GM12892 (cell line): ENCODE results near the gene FLOT2.
"Not testable (repeated sequence)": the region's sequence is repeated elsewhere in the genome, so short reads cannot be mapped to it uniquely, and the experiment has no call there.

Experiments
- DNase-seq: peaks from one replicate; pipeline ENCODE4 v3.0.0; 2011; ENCODE audit not compliant: insufficient read length
- FAIRE-seq: peaks from 2 replicates; lab custom pipeline; 2011; peaks lifted over from hg19 to GRCh38; lab: Jason Lieb, UNC
- POLR2A ChIP-seq: IDR thresholded peaks from 2 replicates; pipeline ENCODE4 v1.6.1; 2011; ENCODE audit warnings: low read depth, low read length, control low read depth
- POLR2AphosphoS5 ChIP-seq: IDR thresholded peaks from 2 replicates; pipeline ENCODE4 v1.6.1; 2011; ENCODE audit warnings: low read depth, low read length, control low read depth
- TAF1 ChIP-seq: IDR thresholded peaks from 2 replicates; pipeline ENCODE4 v1.6.1; 2011; ENCODE audit warnings: low read depth, mild to moderate bottlenecking, control low read depth, low read length, borderline replicate concordance

Gene FLOT2

GRCh38 chr17:28901866-28902818, 4.6 kb upstream of the FLOT2 start:
- no peak for FAIRE-seq

GRCh38 chr17:28900986-28901726, 3.6 kb upstream of the FLOT2 start:
- TF ChIP-seq TAF1 (no peak), POLR2AphosphoS5 (no peak), POLR2A (no peak)
- DNase-seq: no peak
- no peak for FAIRE-seq

More at GRCh38 chr17:28901866-28902818, 4.6 kb upstream of the FLOT2 start:
- DNase-seq: no peak
- TF ChIP-seq POLR2A (no peak), TAF1 (0 out of 2 replicates have a peak, but pooled peaks have one; percentile 7)

GRCh38 chr17:28899212-28899815, 1.8 kb upstream of the FLOT2 start:
- DNase-seq: no peak
- no peak for TF ChIP-seq POLR2AphosphoS5
- no peak for TF ChIP-seq TAF1
- TF ChIP-seq POLR2A: no peak
- no peak for FAIRE-seq

- DNase-seq: no peak
- FAIRE-seq: no peak
- TF ChIP-seq POLR2A: no peak
- TF ChIP-seq POLR2AphosphoS5: no peak
- TF ChIP-seq TAF1: no peak
These were observed 1.0 kb upstream of the FLOT2 start for GRCh38 chr17:28898527-28898955.

GRCh38 chr17:28897769-28898526, 415 bp upstream of the FLOT2 start:
- TF ChIP-seq POLR2A (no peak), POLR2AphosphoS5 (no peak), TAF1 (no peak)
- DNase-seq: no peak
- FAIRE-seq: no peak

- no peak for TF ChIP-seq POLR2AphosphoS5
- no peak for TF ChIP-seq TAF1
- no peak for TF ChIP-seq POLR2A
- FAIRE-seq (no peak), DNase-seq (no peak)
These were observed 1.0 kb downstream of the FLOT2 start for GRCh38 chr17:28896491-28896883.

- FAIRE-seq (no peak), DNase-seq (no peak)
- no peak; the same call in 1 of the 2 replicates for TF ChIP-seq POLR2AphosphoS5
- no peak for TF ChIP-seq POLR2A
- TF ChIP-seq TAF1: no peak
These were observed 1.6 kb downstream of the FLOT2 start for GRCh38 chr17:28895794-28896447.

- FAIRE-seq: peak; percentile 67
- not testable (repeated sequence) for DNase-seq
These were observed 4.0 kb downstream of the FLOT2 start for GRCh38 chr17:28893248-28894183.

GRCh38 chr17:28892024-28892423, 5.5 kb downstream of the FLOT2 start:
- DNase-seq: no peak
- FAIRE-seq: peak; percentile 67
- TF ChIP-seq POLR2AphosphoS5: no peak
- TF ChIP-seq POLR2A: no peak
- no peak for TF ChIP-seq TAF1

GRCh38 chr17:28891201-28891600, 6.3 kb downstream of the FLOT2 start:
- DNase-seq (no peak), FAIRE-seq (no peak)
- TF ChIP-seq TAF1 (no peak), POLR2A (no peak), POLR2AphosphoS5 (no peak)

- FAIRE-seq (peak; percentile 27), DNase-seq (no peak)
- TF ChIP-seq POLR2AphosphoS5: no peak
- TF ChIP-seq TAF1: no peak
- TF ChIP-seq POLR2A: no peak
These were observed 7.5 kb downstream of the FLOT2 start for GRCh38 chr17:28889996-28890395.
